A673 (cell line): Measurements from ENCODE around the gene SECISBP2. TPM values are rescaled to one million over a fixed set of nuclear protein-coding genes. Genes with fewer than 3 reads are reported as not detected.

Source experiments
- BruUV-seq: library from RNA; stranded (reverse); fragments of 400-500 nt; replicated peaks from 2 replicates; lab custom pipeline; 2021; lab: Mats Ljungman, UMichigan
- CTCF ChIA-PET: fragments of 300-600 bp; sonication (Branson Sonifier 250); formaldehyde crosslinking; loops from one replicate; lab custom pipeline; 2022; ENCODE audit warnings: antibody characterized with exemption; lab: Charles Lee
- POLR2A ChIA-PET: fragments of 300-600 bp; sonication (Branson Sonifier 250); formaldehyde crosslinking; loops from one replicate; lab custom pipeline; 2022; ENCODE audit warnings: antibody characterized with exemption; ENCODE audit not compliant: low non-redundant PET; lab: Charles Lee
- DNase-seq: peaks from one replicate; pipeline ENCODE4 v3.0.0-alpha.2; 2015; ENCODE audit warnings: low spot score
- H3K27ac ChIP-seq: fragments of 200-600 bp; sonication (generic); 2 replicates; pipeline ENCODE4 v1.5.1; 2016; ENCODE audit warnings: mixed run types, low read depth, mild to moderate bottlenecking, mixed read lengths, antibody characterized with exemption, low read length; ENCODE audit not compliant: poor library complexity, severe bottlenecking
- H3K27me3 ChIP-seq: fragments of 200-600 bp; sonication (generic); replicated peaks from 2 replicates; pipeline ENCODE4 v1.6.1; 2017; ENCODE audit warnings: mixed run types, low read depth, mild to moderate bottlenecking, mixed read lengths, antibody characterized with exemption, low read length; ENCODE audit not compliant: insufficient read depth, poor library complexity
- H3K36me3 ChIP-seq: fragments of 200-600 bp; sonication (generic); 2 replicates; pipeline ENCODE4 v1.6.1; 2016; ENCODE audit warnings: mixed run types, mild to moderate bottlenecking, mixed read lengths, antibody characterized with exemption, low read length; ENCODE audit not compliant: insufficient read depth, poor library complexity, severe bottlenecking
- H3K4me1 ChIP-seq: fragments of 200-600 bp; sonication (generic); 2 replicates; pipeline ENCODE4 v1.6.1; 2017; ENCODE audit warnings: mixed run types, mild to moderate bottlenecking, mixed read lengths, antibody characterized with exemption, low read length; ENCODE audit not compliant: insufficient read depth, poor library complexity, severe bottlenecking
- H3K4me3 ChIP-seq: fragments of 200-600 bp; sonication (generic); 2 replicates; pipeline ENCODE4 v1.5.1; 2016; ENCODE audit warnings: low read depth, mixed run types, mild to moderate bottlenecking, mixed read lengths, low read length; ENCODE audit not compliant: poor library complexity, severe bottlenecking
- H3K9me3 ChIP-seq: fragments of 200-600 bp; sonication (generic); 2 replicates; pipeline ENCODE4 v1.6.1; 2016; ENCODE audit warnings: mixed run types, low read depth, mild to moderate bottlenecking, mixed read lengths, antibody characterized with exemption, low read length; ENCODE audit not compliant: poor library complexity, severe bottlenecking
- CTCF ChIP-seq: fragments of 300-800, 200-600 bp; sonication (generic); conservative IDR thresholded peaks from 2 replicates; pipeline ENCODE4 v1.5.1; 2017; ENCODE audit warnings: low read depth, mild to moderate bottlenecking, antibody characterized with exemption, low read length, moderate library complexity, mixed read lengths
- EZH2 ChIP-seq: fragments of 200-600 bp; sonication (generic); IDR thresholded peaks from 2 replicates; pipeline ENCODE4 v1.6.1; 2017; ENCODE audit warnings: borderline replicate concordance, low read depth, mild to moderate bottlenecking, mixed read lengths, antibody characterized with exemption, low read length; ENCODE audit not compliant: poor library complexity, severe bottlenecking
- intact Hi-C: fragments of 100-400 bp; cut with micrococcal nuclease; formaldehyde crosslinking; loops from one replicate; pipeline ENCODE4 v1.10.0; 2022; ENCODE audit not compliant: unreplicated experiment
- total RNA-seq: library from RNA; stranded (reverse); gene quantifications from 2 replicates; pipeline ENCODE4 v1.2.3, GENCODE V29; 2021

Gene SECISBP2
- total RNA-seq, 1 experiment from 2014 or later: 44.4 TPM

- Histone ChIP-seq H3K36me3 (peaks cover 59% of the 10 kb centered on the region), H3K9me3 (no peaks in the 10 kb centered on the region), H3K4me3 (no peak overlapping the region), H3K4me1 (peaks cover 31% of the 10 kb centered on the region), H3K27ac (peak overlapping the region; percentile 99), H3K27me3 (no peaks in the 10 kb centered on the region)
- intact Hi-C loops: no loop called here
- DNase-seq: no peak
- ChIA-PET POLR2A (interaction anchor here (0.6 kb wide), 1 partner anchor 244 kb away, joined by 3 read pairs; no protein-coding TSS in a partner anchor), CTCF (no interaction called here)
- BruUV-seq: no TSS peak
- no peak for TF ChIP-seq EZH2
- no peak for TF ChIP-seq CTCF
Measured at GRCh38 chr9:89317282-89317681, 1.0 kb upstream of the SECISBP2 start.

GRCh38 chr9:89319015-89319905 is 960 bp downstream of the SECISBP2 start:
- TSS peak; percentile 24 for BruUV-seq
- Histone ChIP-seq H3K9me3 (no peaks in the 10 kb centered on the region), H3K4me3 (peak overlapping the region; percentile 63), H3K36me3 (peaks cover 44% of the 10 kb centered on the region), H3K27ac (peak overlapping the region; percentile 99), H3K4me1 (peaks cover 31% of the 10 kb centered on the region), H3K27me3 (no peaks in the 10 kb centered on the region)
- intact Hi-C loops: no loop called here
- POLR2A ChIA-PET: no interaction called here
- DNase-seq: peak; percentile 24
- TF ChIP-seq EZH2: no peak
- no peak for TF ChIP-seq CTCF
- CTCF ChIA-PET: interaction anchor here (0.7 to 1.0 kb wide), 2 partner anchors 229 to 1962 kb away, joined by 3 read pairs; no protein-coding TSS in a partner anchor

- H3K4me1 ChIP-seq: peaks cover 11% of the 10 kb centered on the region
- ChIA-PET POLR2A (no interaction called here), CTCF (no interaction called here)
- no peak overlapping the region for H3K27ac ChIP-seq
- no peak for DNase-seq
- intact Hi-C loops: no loop called here
- no peaks in the 10 kb centered on the region for H3K9me3 ChIP-seq
- H3K4me3 ChIP-seq: no peak overlapping the region
- TF ChIP-seq EZH2 (no peak), CTCF (no peak)
- BruUV-seq: no TSS peak
- no peaks in the 10 kb centered on the region for H3K27me3 ChIP-seq
- peaks cover 16% of the 10 kb centered on the region for H3K36me3 ChIP-seq
Measured at GRCh38 chr9:89323390-89323789, 5.1 kb downstream of the SECISBP2 start.
